ENCODE data around the gene HS2ST1.

Gene HS2ST1

DNA sequence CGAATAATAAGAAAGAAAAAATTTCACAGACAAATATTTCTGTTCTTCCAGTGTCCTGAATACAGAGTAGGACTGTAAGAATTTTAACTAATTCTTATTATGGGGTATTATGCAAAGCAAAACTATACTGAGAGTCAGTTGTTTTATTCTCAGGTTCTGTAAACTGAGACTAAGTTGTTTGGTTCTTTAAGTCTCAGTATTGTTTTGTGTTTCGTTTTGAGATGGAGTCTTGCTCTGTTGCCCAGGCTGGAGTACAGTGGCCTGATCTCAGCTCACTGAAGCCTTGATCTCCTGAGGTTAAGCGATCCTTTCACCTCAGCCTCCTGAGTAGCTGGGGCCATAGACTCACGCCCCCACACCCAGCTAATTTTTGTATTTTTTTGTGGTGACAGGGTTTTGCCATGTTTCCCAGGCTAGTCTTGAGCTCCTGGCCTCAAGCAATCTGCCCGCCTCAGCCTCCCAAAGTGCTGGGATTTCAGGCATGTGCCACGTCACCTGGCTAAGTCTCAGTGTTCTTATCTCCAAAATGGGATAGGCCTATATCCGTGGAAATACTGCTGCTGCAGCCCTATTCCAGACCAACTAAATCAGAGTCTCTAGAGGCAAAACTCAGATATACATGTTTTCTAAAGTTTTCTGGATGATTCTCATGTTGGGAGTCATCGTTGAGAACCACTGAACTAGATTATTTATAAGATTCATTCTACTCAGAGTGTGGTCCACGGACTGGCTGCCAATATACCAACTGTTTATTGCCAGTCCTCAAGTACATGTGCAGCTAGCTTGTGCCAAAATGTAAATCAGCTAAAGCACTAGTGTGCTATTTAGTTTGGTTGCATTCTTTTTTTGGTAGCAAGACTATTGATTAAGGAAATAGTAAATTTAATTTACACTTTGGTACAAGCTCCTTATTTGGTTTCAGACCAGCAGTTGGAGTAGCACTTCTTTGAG, 116.6 kb downstream of the HS2ST1 start:
- Histone ChIP-seq H3K27ac (ENCODE audit: low read depth, low read length) (no peak overlapping the region), H3K9me3 (ENCODE audit: control insufficient read depth in 1 of 2, low read length in 2 of 2) (no peaks in the 10 kb centered on the region), H3K4me1 (ENCODE audit: control insufficient read depth in 1 of 2, insufficient read depth in 2 of 2, low read length in 2 of 2) (peaks cover 0 to 6% of the 10 kb centered on the region in 2 donors), H3K4me3 (ENCODE audit: low read depth in 1 of 2, low read length in 2 of 2) (no peak overlapping the region), H3K9ac (ENCODE audit: low read depth in 1 of 2, low read length in 2 of 2) (no peak overlapping the region), H3K27me3 (ENCODE audit: control insufficient read depth in 1 of 2, insufficient read depth in 2 of 2, low read length in 2 of 2) (no peaks in the 10 kb centered on the region), H3K36me3 (ENCODE audit: control insufficient read depth in 1 of 2, insufficient read depth in 2 of 2, low read length in 2 of 2) (no peaks in the 10 kb centered on the region)

DNA sequence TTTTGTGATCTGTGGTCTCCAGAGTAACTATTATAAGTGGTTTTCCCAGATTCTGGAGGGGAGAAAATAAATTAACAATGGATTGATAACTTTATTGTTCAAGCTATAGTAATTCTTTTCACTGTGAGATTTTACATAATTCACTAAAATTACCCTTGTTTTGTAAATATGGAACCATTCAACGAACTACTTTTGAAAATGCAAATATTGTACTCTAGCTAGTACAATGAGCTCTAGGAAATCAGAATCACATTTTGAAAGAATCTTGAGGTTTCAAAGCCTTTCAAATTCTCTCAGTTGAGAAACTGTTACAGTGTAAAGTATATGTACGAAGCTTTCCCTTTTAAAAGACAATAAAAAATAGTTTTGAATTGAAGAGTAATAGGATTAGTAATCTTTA, 119.9 kb downstream of the HS2ST1 start:
- no peaks in the 10 kb centered on the region for H3K9me3 ChIP-seq (ENCODE audit: control insufficient read depth in 1 of 2, low read length in 2 of 2)
- no peak overlapping the region for H3K4me3 ChIP-seq (ENCODE audit: low read depth in 1 of 2, low read length in 2 of 2)
- no peaks in the 10 kb centered on the region for H3K36me3 ChIP-seq (ENCODE audit: control insufficient read depth in 1 of 2, insufficient read depth in 2 of 2, low read length in 2 of 2)
- H3K4me1 ChIP-seq (ENCODE audit: control insufficient read depth in 1 of 2, insufficient read depth in 2 of 2, low read length in 2 of 2), result peaks cover 0 to 6% of the 10 kb centered on the region in 2 donors
- H3K27me3 ChIP-seq (ENCODE audit: control insufficient read depth in 1 of 2, insufficient read depth in 2 of 2, low read length in 2 of 2), result no peaks in the 10 kb centered on the region
- H3K9ac ChIP-seq (ENCODE audit: low read depth in 1 of 2, low read length in 2 of 2), result no peak overlapping the region
- H3K27ac ChIP-seq (ENCODE audit: low read depth, low read length), result no peak overlapping the region

- Histone ChIP-seq H3K36me3 (ENCODE audit: control insufficient read depth in 1 of 2, insufficient read depth in 2 of 2, low read length in 2 of 2) (no peaks in the 10 kb centered on the region), H3K9ac (ENCODE audit: low read depth in 1 of 2, low read length in 2 of 2) (no peak overlapping the region), H3K27me3 (ENCODE audit: control insufficient read depth in 1 of 2, insufficient read depth in 2 of 2, low read length in 2 of 2) (no peaks in the 10 kb centered on the region), H3K27ac (ENCODE audit: low read depth, low read length) (no peak overlapping the region), H3K9me3 (ENCODE audit: control insufficient read depth in 1 of 2, low read length in 2 of 2) (no peaks in the 10 kb centered on the region), H3K4me3 (ENCODE audit: low read depth in 1 of 2, low read length in 2 of 2) (no peak overlapping the region), H3K4me1 (ENCODE audit: control insufficient read depth in 1 of 2, insufficient read depth in 2 of 2, low read length in 2 of 2) (no peaks in the 10 kb centered on the region)
Observed at GRCh38 chr1:87039096-87039495, 124.7 kb downstream of the HS2ST1 start.

- Histone ChIP-seq H3K27ac (ENCODE audit: low read depth, low read length) (no peak overlapping the region), H3K9ac (ENCODE audit: low read depth in 1 of 2, low read length in 2 of 2) (no peak overlapping the region), H3K4me1 (ENCODE audit: control insufficient read depth in 1 of 2, insufficient read depth in 2 of 2, low read length in 2 of 2) (no peaks in the 10 kb centered on the region), H3K36me3 (ENCODE audit: control insufficient read depth in 1 of 2, insufficient read depth in 2 of 2, low read length in 2 of 2) (no peaks in the 10 kb centered on the region), H3K27me3 (ENCODE audit: control insufficient read depth in 1 of 2, insufficient read depth in 2 of 2, low read length in 2 of 2) (no peaks in the 10 kb centered on the region), H3K4me3 (ENCODE audit: low read depth in 1 of 2, low read length in 2 of 2) (no peak overlapping the region), H3K9me3 (ENCODE audit: control insufficient read depth in 1 of 2, low read length in 2 of 2) (peaks cover 0 to 3% of the 10 kb centered on the region in 2 donors)
Observed at GRCh38 chr1:87042111-87042811, 127.8 kb downstream of the HS2ST1 start.

- Histone ChIP-seq H3K4me1 (ENCODE audit: control insufficient read depth in 1 of 2, insufficient read depth in 2 of 2, low read length in 2 of 2) (no peaks in the 10 kb centered on the region), H3K27me3 (ENCODE audit: control insufficient read depth in 1 of 2, insufficient read depth in 2 of 2, low read length in 2 of 2) (no peaks in the 10 kb centered on the region), H3K4me3 (ENCODE audit: low read depth in 1 of 2, low read length in 2 of 2) (no peak overlapping the region), H3K9me3 (ENCODE audit: control insufficient read depth in 1 of 2, low read length in 2 of 2) (peaks cover 3 to 16% of the 10 kb centered on the region in 2 donors), H3K9ac (ENCODE audit: low read depth in 1 of 2, low read length in 2 of 2) (no peak overlapping the region), H3K27ac (ENCODE audit: low read depth, low read length) (no peak overlapping the region), H3K36me3 (ENCODE audit: control insufficient read depth in 1 of 2, insufficient read depth in 2 of 2, low read length in 2 of 2) (no peaks in the 10 kb centered on the region)
Observed at GRCh38 chr1:87044424-87044823, 130.0 kb downstream of the HS2ST1 start.

GRCh38 chr1:87044840-87045239, 130.4 kb downstream of the HS2ST1 start:
- Histone ChIP-seq H3K27ac (ENCODE audit: low read depth, low read length) (no peak overlapping the region), H3K4me1 (ENCODE audit: control insufficient read depth in 1 of 2, insufficient read depth in 2 of 2, low read length in 2 of 2) (no peaks in the 10 kb centered on the region), H3K4me3 (ENCODE audit: low read depth in 1 of 2, low read length in 2 of 2) (no peak overlapping the region), H3K36me3 (ENCODE audit: control insufficient read depth in 1 of 2, insufficient read depth in 2 of 2, low read length in 2 of 2) (no peaks in the 10 kb centered on the region), H3K9me3 (ENCODE audit: control insufficient read depth in 1 of 2, low read length in 2 of 2) (peaks cover 3 to 16% of the 10 kb centered on the region in 2 donors), H3K9ac (ENCODE audit: low read depth in 1 of 2, low read length in 2 of 2) (no peak overlapping the region), H3K27me3 (ENCODE audit: control insufficient read depth in 1 of 2, insufficient read depth in 2 of 2, low read length in 2 of 2) (no peaks in the 10 kb centered on the region)

DNA sequence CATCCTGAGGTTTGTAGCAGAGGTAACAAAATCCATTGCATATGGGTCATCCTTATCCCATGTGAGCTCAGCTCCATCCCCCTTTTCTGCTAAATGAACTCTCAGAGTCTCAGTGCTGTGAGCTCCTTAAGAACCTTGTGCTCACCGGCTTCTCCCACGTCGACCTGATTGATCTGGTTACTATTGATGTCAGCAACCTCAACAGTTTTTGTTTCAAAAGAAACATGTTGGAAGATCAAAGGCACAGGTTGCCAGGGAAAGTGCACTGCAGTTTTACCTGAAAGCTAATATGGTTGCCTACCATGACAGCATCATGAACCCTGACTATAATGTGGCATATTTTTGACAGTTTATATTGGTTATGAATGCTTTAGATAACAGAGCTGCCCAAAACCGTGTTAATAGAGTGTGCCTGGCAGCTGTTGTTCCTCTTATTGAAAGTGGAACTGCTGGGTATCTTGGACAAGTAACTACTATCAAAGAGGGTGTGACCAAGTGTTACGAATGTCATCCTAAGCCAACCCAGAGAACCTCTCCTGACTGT, 131.4 kb downstream of the HS2ST1 start:
- Histone ChIP-seq H3K27me3 (ENCODE audit: control insufficient read depth in 1 of 2, insufficient read depth in 2 of 2, low read length in 2 of 2) (no peaks in the 10 kb centered on the region), H3K4me3 (ENCODE audit: low read depth in 1 of 2, low read length in 2 of 2) (peak overlapping the region in 1 of 2 donors; percentile 8), H3K9me3 (ENCODE audit: control insufficient read depth in 1 of 2, low read length in 2 of 2) (peaks cover 3 to 16% of the 10 kb centered on the region in 2 donors), H3K4me1 (ENCODE audit: control insufficient read depth in 1 of 2, insufficient read depth in 2 of 2, low read length in 2 of 2) (no peaks in the 10 kb centered on the region), H3K36me3 (ENCODE audit: control insufficient read depth in 1 of 2, insufficient read depth in 2 of 2, low read length in 2 of 2) (no peaks in the 10 kb centered on the region), H3K9ac (ENCODE audit: low read depth in 1 of 2, low read length in 2 of 2) (no peak overlapping the region), H3K27ac (ENCODE audit: low read depth, low read length) (no peak overlapping the region)

DNA sequence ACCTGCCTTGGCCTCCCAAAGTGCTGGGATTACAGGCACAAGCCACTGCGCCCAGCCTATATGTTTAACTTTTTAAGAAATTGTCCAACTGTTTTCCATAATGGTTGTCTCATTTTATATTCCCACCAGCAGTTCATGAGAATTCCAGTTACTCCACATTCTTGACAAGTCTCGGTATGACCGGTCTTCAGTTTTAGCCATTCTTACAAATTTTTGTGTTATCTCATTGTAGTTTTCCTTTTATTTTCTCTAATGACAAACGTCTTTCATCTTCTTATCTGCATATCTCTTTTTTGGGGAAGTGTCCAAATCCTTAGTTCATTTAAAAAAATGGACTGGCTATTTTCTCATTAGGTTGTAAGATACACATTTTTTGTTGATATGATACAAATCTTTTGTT, 132.5 kb downstream of the HS2ST1 start:
- H3K36me3 ChIP-seq (ENCODE audit: control insufficient read depth in 1 of 2, insufficient read depth in 2 of 2, low read length in 2 of 2), result no peaks in the 10 kb centered on the region
- peaks cover 3 to 16% of the 10 kb centered on the region in 2 donors for H3K9me3 ChIP-seq (ENCODE audit: control insufficient read depth in 1 of 2, low read length in 2 of 2)
- H3K9ac ChIP-seq (ENCODE audit: low read depth in 1 of 2, low read length in 2 of 2), result no peak overlapping the region
- no peak overlapping the region for H3K27ac ChIP-seq (ENCODE audit: low read depth, low read length)
- no peak overlapping the region for H3K4me3 ChIP-seq (ENCODE audit: low read depth in 1 of 2, low read length in 2 of 2)
- H3K27me3 ChIP-seq (ENCODE audit: control insufficient read depth in 1 of 2, insufficient read depth in 2 of 2, low read length in 2 of 2), result no peaks in the 10 kb centered on the region
- H3K4me1 ChIP-seq (ENCODE audit: control insufficient read depth in 1 of 2, insufficient read depth in 2 of 2, low read length in 2 of 2), result no peaks in the 10 kb centered on the region

DNA sequence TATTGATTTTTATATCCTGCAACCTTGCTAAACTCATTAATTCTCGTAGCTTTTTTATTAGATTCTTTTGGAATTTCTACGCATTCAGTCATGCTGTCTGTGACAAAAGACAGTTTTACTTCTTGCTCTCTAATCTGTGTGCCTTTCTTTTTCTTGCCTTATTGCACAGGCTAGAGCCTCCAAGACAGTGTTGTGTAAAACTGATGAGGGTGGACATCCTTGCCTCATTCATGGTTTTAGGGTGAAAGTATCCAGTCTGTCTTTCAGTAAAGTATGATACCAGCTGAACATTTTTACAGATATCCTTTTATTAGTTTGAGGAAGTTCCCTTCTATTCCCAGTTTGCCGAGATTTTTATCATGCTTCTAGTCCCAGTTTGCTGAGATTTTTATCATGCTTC, 133.8 kb downstream of the HS2ST1 start:
- no peaks in the 10 kb centered on the region for H3K36me3 ChIP-seq (ENCODE audit: control insufficient read depth in 1 of 2, insufficient read depth in 2 of 2, low read length in 2 of 2)
- H3K4me3 ChIP-seq (ENCODE audit: low read depth in 1 of 2, low read length in 2 of 2), result no peak overlapping the region
- no peak overlapping the region for H3K27ac ChIP-seq (ENCODE audit: low read depth, low read length)

DNA sequence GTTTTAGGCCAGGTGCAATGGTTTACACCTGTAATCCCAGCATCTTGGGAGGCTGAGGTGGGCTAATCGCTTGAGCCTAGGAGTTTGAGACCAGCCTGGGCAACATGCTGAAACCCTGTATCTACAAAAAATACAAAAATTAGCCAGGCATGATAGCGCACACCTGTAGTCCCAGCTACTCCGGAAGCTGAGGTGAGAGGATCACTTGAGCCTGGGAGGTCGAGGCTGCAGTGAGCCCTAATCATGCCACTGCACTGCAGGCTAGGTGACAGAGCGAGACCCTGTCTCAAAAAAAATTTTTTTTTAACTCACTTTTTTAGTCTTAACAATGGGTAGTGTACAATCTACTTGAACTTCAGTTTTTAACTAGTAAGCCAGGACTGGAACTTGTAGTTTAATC, 137.5 kb downstream of the HS2ST1 start:
- Histone ChIP-seq H3K36me3 (ENCODE audit: control insufficient read depth in 1 of 2, insufficient read depth in 2 of 2, low read length in 2 of 2) (no peaks in the 10 kb centered on the region), H3K4me1 (ENCODE audit: control insufficient read depth in 1 of 2, insufficient read depth in 2 of 2, low read length in 2 of 2) (no peaks in the 10 kb centered on the region)

More for the DNA sequence above, 133.8 kb downstream of the HS2ST1 start:
- H3K27me3 ChIP-seq (ENCODE audit: control insufficient read depth in 1 of 2, insufficient read depth in 2 of 2, low read length in 2 of 2), result no peaks in the 10 kb centered on the region
- peaks cover 3 to 16% of the 10 kb centered on the region in 2 donors for H3K9me3 ChIP-seq (ENCODE audit: control insufficient read depth in 1 of 2, low read length in 2 of 2)
- H3K9ac ChIP-seq (ENCODE audit: low read depth in 1 of 2, low read length in 2 of 2), result no peak overlapping the region
- H3K4me1 ChIP-seq (ENCODE audit: control insufficient read depth in 1 of 2, insufficient read depth in 2 of 2, low read length in 2 of 2), result no peaks in the 10 kb centered on the region

More for the DNA sequence above, 137.5 kb downstream of the HS2ST1 start:
- Histone ChIP-seq H3K27ac (ENCODE audit: low read depth, low read length) (no peak overlapping the region), H3K9me3 (ENCODE audit: control insufficient read depth in 1 of 2, low read length in 2 of 2) (peaks cover 3 to 16% of the 10 kb centered on the region in 2 donors), H3K9ac (ENCODE audit: low read depth in 1 of 2, low read length in 2 of 2) (no peak overlapping the region), H3K27me3 (ENCODE audit: control insufficient read depth in 1 of 2, insufficient read depth in 2 of 2, low read length in 2 of 2) (no peaks in the 10 kb centered on the region), H3K4me3 (ENCODE audit: low read depth in 1 of 2, low read length in 2 of 2) (no peak overlapping the region)

Measured in duodenal mucosa (tissue), 2 donors.